NB4 (cell line): ENCODE measurements around the gene SYNE1.

ENCODE experiments used
- DNase-seq: peaks from one replicate; pipeline ENCODE4 v3.0.0; 2010; ENCODE audit warnings: low read depth
- H3K4me3 ChIP-seq: one replicate; pipeline ENCODE4 v1.5.1; 2011; ENCODE audit warnings: mild to moderate bottlenecking, low read depth, low read length, moderate library complexity
- MYC ChIP-seq: IDR thresholded peaks from 2 replicates; pipeline ENCODE4 v1.6.1; 2011; ENCODE audit warnings: low read depth, low read length
- POLR2A ChIP-seq: IDR thresholded peaks from 2 replicates; pipeline ENCODE4 v1.6.1; 2011; ENCODE audit warnings: mild to moderate bottlenecking; ENCODE audit not compliant: insufficient read length; ENCODE audit errors: extremely low read depth
- TF ChIP-seq, protein P1 (sequence below): IDR thresholded peaks from 2 replicates; pipeline ENCODE4 v1.6.1; 2011; ENCODE audit warnings: low read depth, low read length
- TF ChIP-seq, protein P2 (sequence below): IDR thresholded peaks from one replicate; pipeline ENCODE4 v1.5.1; 2012; ENCODE audit warnings: low read depth, low read length

The SYNE1 gene

DNA sequence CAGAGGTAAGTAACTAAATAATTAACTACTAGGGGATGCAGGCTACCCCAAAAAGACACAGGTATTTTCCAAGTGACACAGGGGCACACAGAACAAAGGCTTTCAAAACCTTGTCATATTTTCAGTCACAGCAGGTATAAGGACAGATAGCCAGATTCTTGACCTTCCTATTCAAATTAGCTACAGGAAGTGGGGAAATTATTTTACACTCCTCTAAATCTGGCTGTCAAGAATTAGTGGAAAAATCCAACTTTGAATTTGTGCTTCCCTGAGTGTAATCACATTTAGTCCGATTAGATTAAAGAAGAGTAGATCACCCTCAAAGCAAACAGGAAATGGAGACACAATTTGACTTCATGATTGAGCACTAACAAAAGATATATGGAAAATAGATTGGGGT is 60.6 kb downstream of the SYNE1 start:
- no peak for TF ChIP-seq POLR2A
- TF ChIP-seq MYC, result no peak
- TF ChIP-seq, protein P1, sequence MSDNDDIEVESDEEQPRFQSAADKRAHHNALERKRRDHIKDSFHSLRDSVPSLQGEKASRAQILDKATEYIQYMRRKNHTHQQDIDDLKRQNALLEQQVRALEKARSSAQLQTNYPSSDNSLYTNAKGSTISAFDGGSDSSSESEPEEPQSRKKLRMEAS, result no peak
- TF ChIP-seq, protein P2, sequence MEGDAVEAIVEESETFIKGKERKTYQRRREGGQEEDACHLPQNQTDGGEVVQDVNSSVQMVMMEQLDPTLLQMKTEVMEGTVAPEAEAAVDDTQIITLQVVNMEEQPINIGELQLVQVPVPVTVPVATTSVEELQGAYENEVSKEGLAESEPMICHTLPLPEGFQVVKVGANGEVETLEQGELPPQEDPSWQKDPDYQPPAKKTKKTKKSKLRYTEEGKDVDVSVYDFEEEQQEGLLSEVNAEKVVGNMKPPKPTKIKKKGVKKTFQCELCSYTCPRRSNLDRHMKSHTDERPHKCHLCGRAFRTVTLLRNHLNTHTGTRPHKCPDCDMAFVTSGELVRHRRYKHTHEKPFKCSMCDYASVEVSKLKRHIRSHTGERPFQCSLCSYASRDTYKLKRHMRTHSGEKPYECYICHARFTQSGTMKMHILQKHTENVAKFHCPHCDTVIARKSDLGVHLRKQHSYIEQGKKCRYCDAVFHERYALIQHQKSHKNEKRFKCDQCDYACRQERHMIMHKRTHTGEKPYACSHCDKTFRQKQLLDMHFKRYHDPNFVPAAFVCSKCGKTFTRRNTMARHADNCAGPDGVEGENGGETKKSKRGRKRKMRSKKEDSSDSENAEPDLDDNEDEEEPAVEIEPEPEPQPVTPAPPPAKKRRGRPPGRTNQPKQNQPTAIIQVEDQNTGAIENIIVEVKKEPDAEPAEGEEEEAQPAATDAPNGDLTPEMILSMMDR, result no peak
- no peak for DNase-seq
- H3K4me3 ChIP-seq, result no peak overlapping the region

DNA sequence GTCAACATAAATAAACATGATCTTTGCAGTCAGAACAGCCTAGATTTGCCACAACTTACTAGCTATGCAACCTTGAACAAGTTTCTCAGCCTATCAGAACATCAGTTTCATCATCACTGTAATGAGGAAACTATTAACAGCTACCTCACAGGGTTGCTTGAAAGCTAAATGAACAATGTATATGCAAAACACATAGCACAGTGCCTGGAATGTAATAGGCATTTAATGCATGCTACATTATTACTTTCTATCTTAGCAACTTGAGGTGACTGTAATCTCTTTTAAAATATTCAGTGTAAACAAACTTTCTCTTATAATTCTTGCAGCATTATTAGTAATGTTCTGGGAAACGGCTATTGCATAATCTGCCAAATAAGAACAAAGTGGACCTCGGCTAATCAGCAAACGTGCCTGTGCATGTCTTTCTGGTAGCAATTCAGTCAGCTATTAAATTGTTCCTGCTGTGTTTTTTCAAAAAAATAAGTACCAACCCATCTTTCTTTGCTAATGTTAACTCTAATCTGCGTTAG is 61.5 kb downstream of the SYNE1 start:
- no peak overlapping the region for H3K4me3 ChIP-seq
- TF ChIP-seq POLR2A (no peak), MYC (no peak)
- TF ChIP-seq, protein P1, result no peak
- TF ChIP-seq, protein P2, result no peak
- peak; percentile 10 for DNase-seq

DNA sequence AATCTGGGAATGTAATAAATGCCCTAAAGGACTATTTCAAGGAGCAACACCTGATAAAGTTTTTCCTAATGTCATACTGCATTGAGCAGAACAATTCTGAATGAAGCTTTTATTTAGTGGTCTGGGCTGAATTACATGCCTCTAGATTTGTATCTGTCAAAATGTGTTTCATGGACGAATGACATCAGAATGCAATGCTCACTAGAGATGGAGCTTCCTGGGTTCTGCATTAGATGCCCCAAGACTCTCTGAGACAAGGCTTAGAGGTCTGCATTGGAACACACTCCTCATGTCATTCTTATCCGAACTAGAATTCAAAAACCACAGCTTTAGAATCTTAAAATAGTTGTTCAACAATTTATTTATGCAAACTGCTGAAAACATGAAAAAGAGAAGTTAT is 62.0 kb downstream of the SYNE1 start:
- TF ChIP-seq POLR2A, result no peak
- TF ChIP-seq, protein P2, result no peak
- TF ChIP-seq, protein P1, result no peak
- H3K4me3 ChIP-seq, result no peak overlapping the region
- no peak for DNase-seq

DNA sequence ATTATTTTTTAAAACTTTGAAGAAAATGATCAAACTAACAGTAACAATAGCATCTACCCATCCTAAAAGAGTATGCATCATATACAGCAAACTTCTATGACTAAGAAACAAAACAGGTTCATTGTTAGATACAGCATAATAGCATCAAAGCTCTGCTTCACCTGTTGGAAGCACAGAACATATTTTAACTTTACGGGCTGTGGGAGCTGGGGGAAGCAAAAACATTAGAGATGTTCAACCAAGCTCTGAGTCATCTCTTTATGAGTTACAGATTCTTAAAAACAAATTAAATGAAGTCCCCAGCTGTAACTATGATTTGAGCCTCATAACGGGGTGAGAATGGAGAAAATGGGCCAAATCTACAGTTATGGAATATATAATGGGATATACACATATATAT is 63.4 kb downstream of the SYNE1 start:
- TF ChIP-seq, protein P1, result no peak
- TF ChIP-seq POLR2A (no peak), MYC (no peak)
- TF ChIP-seq, protein P2, result no peak
- no peak for DNase-seq
- H3K4me3 ChIP-seq, result no peak overlapping the region

DNA sequence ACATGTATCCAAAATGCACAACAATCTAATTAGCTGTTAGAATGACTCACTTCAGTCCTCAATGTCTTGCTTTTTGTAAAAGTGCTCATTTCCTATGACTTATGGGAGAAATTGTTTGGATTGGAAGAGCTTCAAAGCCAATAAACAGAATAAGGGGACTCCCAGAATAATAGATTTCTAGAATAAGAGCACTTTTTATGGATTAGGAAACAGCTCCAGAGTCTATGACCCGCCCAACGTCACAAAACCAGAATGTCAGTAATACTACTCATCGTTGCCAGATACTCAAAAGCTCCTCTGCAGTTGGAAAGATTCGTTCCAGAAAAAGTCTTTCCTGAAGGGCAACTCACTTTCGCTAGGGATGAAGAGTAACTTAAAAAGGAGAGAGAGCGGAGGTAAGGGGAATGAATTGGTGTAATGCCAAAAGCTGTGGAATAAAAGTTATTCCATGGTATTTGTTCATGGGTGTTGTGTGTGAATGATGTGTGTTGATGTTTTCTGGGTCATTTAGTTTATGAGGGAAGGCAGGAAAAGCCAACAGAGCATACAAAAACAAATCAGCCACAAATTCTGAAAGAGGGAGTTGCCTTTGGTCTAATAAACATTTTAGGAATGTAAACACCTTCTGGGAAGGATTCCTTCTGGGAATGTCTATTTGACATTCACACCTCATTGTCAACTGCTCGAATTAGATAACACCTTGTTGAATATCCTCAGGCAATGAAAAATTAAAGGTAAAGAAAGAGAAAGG is 64.6 kb downstream of the SYNE1 start:
- no peak for DNase-seq
- no peak for TF ChIP-seq POLR2A
- TF ChIP-seq MYC, result no peak
- H3K4me3 ChIP-seq, result no peak overlapping the region

DNA sequence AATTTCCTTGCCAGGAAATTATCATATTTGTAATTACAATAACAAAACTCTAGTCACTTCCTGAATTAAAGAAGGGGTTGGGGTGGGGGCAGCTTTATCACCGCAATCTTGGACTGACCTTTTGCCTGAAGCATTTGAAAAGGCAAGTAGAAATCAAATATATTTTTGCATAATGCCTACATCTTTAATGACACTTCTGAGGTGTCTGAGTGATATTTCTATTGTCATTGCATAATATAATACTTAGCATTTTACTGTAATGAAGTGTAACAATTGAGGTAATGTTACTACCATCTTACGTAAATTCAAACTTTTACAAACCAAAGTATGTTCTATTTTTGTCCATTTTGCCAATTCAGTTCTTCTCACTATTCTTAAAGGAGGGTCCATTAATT is 65.2 kb downstream of the SYNE1 start:
- TF ChIP-seq, protein P1, result no peak
- TF ChIP-seq, protein P2, result no peak
- TF ChIP-seq MYC, result no peak
- no peak for TF ChIP-seq POLR2A
- H3K4me3 ChIP-seq, result no peak overlapping the region
- no peak for DNase-seq
